GM12878 (cell line): Measurements from ENCODE around the gene TEKT5. TPM values are rescaled to one million over a fixed set of nuclear protein-coding genes. Genes with fewer than 3 reads are reported as not detected.

Experiments used
- BCL3 ChIP-seq: IDR thresholded peaks from 2 replicates; pipeline ENCODE4 v1.6.1; 2011; ENCODE audit warnings: borderline replicate concordance, low read depth, mild to moderate bottlenecking, moderate library complexity, low read length; ENCODE audit not compliant: insufficient read depth, poor library complexity, severe bottlenecking
- EED ChIP-seq: sonication (generic); IDR thresholded peaks from 2 replicates; pipeline ENCODE4 v1.6.1; 2016; ENCODE audit warnings: antibody characterized with exemption, low read depth
- EP300 ChIP-seq, 2 experiments: fragments of 150-350 bp in 1 of 2; IDR thresholded peaks; 2 replicates each; pipeline ENCODE4 v1.6.1; 2011 to 2012; ENCODE audit warnings: low read depth in 2 of 2, low read length in 2 of 2, borderline replicate concordance in 1 of 2, improper control_type of control experiment in 1 of 2, inconsistent platforms in 1 of 2; ENCODE audit not compliant: control insufficient read depth in 1 of 2
- ETV6 ChIP-seq, 2 experiments: fragments of 450-650 bp in 1 of 2; IDR thresholded peaks in 1 of 2; conservative IDR thresholded peaks in 1 of 2; 2 replicates each; pipeline ENCODE4 v1.6.1; 2014; ENCODE audit warnings: antibody characterized with exemption in 1 of 2, borderline replicate concordance in 1 of 2, low read depth in 1 of 2, mild to moderate bottlenecking in 1 of 2, moderate library complexity in 1 of 2
- HSF1 ChIP-seq: fragments of 150-350 bp; IDR thresholded peaks from 2 replicates; pipeline ENCODE4 v1.6.1; 2014; ENCODE audit warnings: mild to moderate bottlenecking, low read depth, low read length
- IKZF2 ChIP-seq, 2 experiments: fragments of 450-650 bp; IDR thresholded peaks; 2 replicates each; pipeline ENCODE4 v1.6.1; 2017; ENCODE audit warnings: mild to moderate bottlenecking in 2 of 2, moderate library complexity in 2 of 2
- JUNB ChIP-seq: IDR thresholded peaks from 2 replicates; pipeline ENCODE4 v1.6.1; 2016; ENCODE audit warnings: antibody characterized with exemption, mild to moderate bottlenecking
- KAT2A ChIP-seq: conservative IDR thresholded peaks from 2 replicates; pipeline ENCODE4 v1.6.1; 2011; ENCODE audit warnings: low read depth, low read length; ENCODE audit not compliant: control insufficient read depth
- MAX ChIP-seq: IDR thresholded peaks from 2 replicates; pipeline ENCODE4 v1.6.1; 2012; ENCODE audit warnings: low read depth, low read length, improper control_type of control experiment
- MEF2B ChIP-seq: fragments of 450-650 bp; IDR thresholded peaks from 2 replicates; pipeline ENCODE4 v1.6.1; 2018; ENCODE audit warnings: mild to moderate bottlenecking, moderate library complexity; ENCODE audit not compliant: partially characterized antibody, poor library complexity, severe bottlenecking
- NBN ChIP-seq: fragments of 450-650 bp; IDR thresholded peaks from 2 replicates; pipeline ENCODE4 v1.6.1; 2016
- PBX3 ChIP-seq: IDR thresholded peaks from 2 replicates; pipeline ENCODE4 v1.6.1; 2011; ENCODE audit warnings: mild to moderate bottlenecking, low read depth, low read length, moderate library complexity; ENCODE audit not compliant: insufficient replicate concordance
- POLR2AphosphoS5 ChIP-seq: IDR thresholded peaks from 2 replicates; pipeline ENCODE4 v1.6.1; 2011; ENCODE audit warnings: mild to moderate bottlenecking, low read length, inconsistent platforms
- POU2F2 ChIP-seq: IDR thresholded peaks from 3 replicates; pipeline ENCODE4 v1.6.1; 2011; ENCODE audit warnings: low read depth, mild to moderate bottlenecking, low read length, borderline replicate concordance
- SPI1 ChIP-seq: IDR thresholded peaks from 2 replicates; pipeline ENCODE4 v1.6.1; 2011; ENCODE audit warnings: low read depth, mild to moderate bottlenecking, low read length, moderate library complexity, borderline replicate concordance; ENCODE audit not compliant: insufficient read depth
- STAT1 ChIP-seq: fragments of 450-650 bp; conservative IDR thresholded peaks from 2 replicates; pipeline ENCODE4 v1.6.1; 2014; ENCODE audit warnings: antibody characterized with exemption, mild to moderate bottlenecking
- SUZ12 ChIP-seq: fragments of 200-600 bp; sonication (generic); IDR thresholded peaks from one replicate; pipeline ENCODE4 v1.6.1; 2018; ENCODE audit warnings: antibody characterized with exemption, mild to moderate bottlenecking; ENCODE audit not compliant: unreplicated experiment
- TCF7 ChIP-seq: IDR thresholded peaks from 2 replicates; pipeline ENCODE4 v1.6.1; 2014; ENCODE audit warnings: antibody characterized with exemption, borderline replicate concordance
- WRNIP1 ChIP-seq: IDR thresholded peaks from 2 replicates; pipeline ENCODE4 v1.6.1; 2011; ENCODE audit warnings: low read depth, low read length, improper control_type of control experiment, borderline replicate concordance
- ZBTB33 ChIP-seq: fragments of 450-650 bp; IDR thresholded peaks from 2 replicates; pipeline ENCODE4 v1.6.1; 2017; ENCODE audit warnings: mild to moderate bottlenecking
- polyA plus RNA-seq, 11 experiments: library from polyadenylated mRNA; depleted of rRNA in 4 of 11; unstranded in 6 of 11; stranded (reverse) in 5 of 11; fragments of >200 nt; fragmentation: Nextera tagmentation in 4 of 11; fragmentation: Illumina TruSeq in 1 of 11; extraction: Ambion mirVana in 4 of 11; extraction: Trizol in 1 of 11; gene quantifications; 1 replicate in 1 of 11; 2 replicates in 10 of 11; pipeline versions ENCODE4 v1.2.1 to v1.2.3, GENCODE V29; 2011 to 2016; ENCODE audit warnings: inconsistent platforms in 2 of 11, missing spikeins in 2 of 11, low read depth in 1 of 11
- total RNA-seq, 4 experiments: library from RNA; depleted of rRNA in 3 of 4; stranded (reverse); fragments of >200 nt in 3 of 4; fragmentation: Illumina TruSeq in 1 of 4; extraction: Trizol in 1 of 4; gene quantifications; 2 replicates each; pipeline versions ENCODE4 v1.2.1 to v1.2.3, GENCODE V29; 2013 to 2021

The TEKT5 gene
- total and polyA plus RNA-seq, 10 of the 15 experiments (the other 5 are each of a cell fraction or from before 2014, with no cell fraction given), result 0.19 to 2.2 (median 0.68) TPM; not detected in 1

- TF ChIP-seq HSF1, result no peak
- TF ChIP-seq EED, result peak; percentile 91
- TF ChIP-seq POU2F2, result no peak
- TF ChIP-seq NBN, result peak; percentile 38; the same call in 1 of the 2 replicates
- no peak for TF ChIP-seq SUZ12
- TF ChIP-seq WRNIP1, result no peak
- no peak for TF ChIP-seq STAT1
- TF ChIP-seq JUNB, result peak; percentile 83
- no peak for TF ChIP-seq KAT2A
- TF ChIP-seq MAX, result no peak
- no peak for TF ChIP-seq POLR2AphosphoS5
- TF ChIP-seq SPI1, result no peak
- peak in 1 of 2 experiments; percentile 67; a peak in 1 of 4 replicates for TF ChIP-seq EP300 (IDR thresholded peaks at IDR 0.05; ENCODE audit: borderline replicate concordance in 1 of 2, control insufficient read depth in 1 of 2, low read depth in 2 of 2, low read length in 2 of 2)
- TF ChIP-seq ZBTB33, result 0 out of 2 replicates have a peak, but pooled peaks have one; percentile 7
- TF ChIP-seq IKZF2 (IDR thresholded peaks at IDR 0.05), result peak; percentile 79 to 83
- peak in 1 of 2 experiments; percentile 58; a peak in 2 of 4 replicates for TF ChIP-seq ETV6 (conservative IDR thresholded peaks at IDR 0.05 in 1 of 2, IDR thresholded peaks at IDR 0.05 in 1 of 2; ENCODE audit: borderline replicate concordance in 1 of 2, low read depth in 1 of 2)
- TF ChIP-seq MEF2B, result no peak
- no peak for TF ChIP-seq TCF7
- TF ChIP-seq PBX3, result peak; percentile 88
- peak; percentile 86 for TF ChIP-seq BCL3
Observed at GRCh38 chr16:10738231-10739077, 43.7 kb upstream of the TEKT5 start (continued).
